GM12892 (cell line): ENCODE data around the gene C10orf143.

ENCODE experiments used
- DNase-seq: peaks from one replicate; pipeline ENCODE4 v3.0.0; 2011; ENCODE audit not compliant: insufficient read length
- FAIRE-seq: peaks from 2 replicates; lab custom pipeline; 2011; peaks lifted over from hg19 to GRCh38; lab: Jason Lieb, UNC
- POLR2A ChIP-seq: IDR thresholded peaks from 2 replicates; pipeline ENCODE4 v1.6.1; 2011; ENCODE audit warnings: low read depth, low read length, control low read depth
- POLR2AphosphoS5 ChIP-seq: IDR thresholded peaks from 2 replicates; pipeline ENCODE4 v1.6.1; 2011; ENCODE audit warnings: low read depth, low read length, control low read depth
- TAF1 ChIP-seq: IDR thresholded peaks from 2 replicates; pipeline ENCODE4 v1.6.1; 2011; ENCODE audit warnings: low read depth, mild to moderate bottlenecking, control low read depth, low read length, borderline replicate concordance

Gene C10orf143

DNA sequence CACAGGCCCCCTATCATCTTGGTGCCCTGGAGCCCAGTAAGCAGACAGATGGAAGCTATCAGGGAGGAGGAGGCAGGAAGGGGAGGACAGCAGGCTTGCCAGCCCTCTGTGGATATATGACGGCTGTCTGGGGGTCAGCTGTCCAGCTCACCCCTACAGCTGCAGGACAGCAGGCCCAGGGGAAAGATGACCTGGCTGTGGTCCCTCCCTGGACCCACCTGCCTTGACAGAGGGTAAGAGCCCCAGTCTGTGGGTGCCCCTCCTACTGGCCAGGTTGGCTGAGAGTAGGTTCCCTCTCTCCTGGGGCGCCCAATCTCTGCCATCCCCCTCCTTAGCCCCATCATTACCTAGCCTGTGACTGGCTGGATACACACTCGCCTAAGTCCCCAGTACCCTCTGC, 62.5 kb downstream of the C10orf143 start:
- no peak for TF ChIP-seq POLR2A
- no peak for TF ChIP-seq POLR2AphosphoS5
- no peak for TF ChIP-seq TAF1
- DNase-seq: no peak
- FAIRE-seq: no peak

- TF ChIP-seq POLR2AphosphoS5: no peak
- TF ChIP-seq POLR2A: no peak
- no peak for TF ChIP-seq TAF1
- FAIRE-seq (no peak), DNase-seq (no peak)
Measured at GRCh38 chr10:130047336-130047735, 63.3 kb downstream of the C10orf143 start.

GRCh38 chr10:130046591-130046990, 64.0 kb downstream of the C10orf143 start:
- FAIRE-seq: no peak
- DNase-seq: no peak
- TF ChIP-seq TAF1: no peak

DNA sequence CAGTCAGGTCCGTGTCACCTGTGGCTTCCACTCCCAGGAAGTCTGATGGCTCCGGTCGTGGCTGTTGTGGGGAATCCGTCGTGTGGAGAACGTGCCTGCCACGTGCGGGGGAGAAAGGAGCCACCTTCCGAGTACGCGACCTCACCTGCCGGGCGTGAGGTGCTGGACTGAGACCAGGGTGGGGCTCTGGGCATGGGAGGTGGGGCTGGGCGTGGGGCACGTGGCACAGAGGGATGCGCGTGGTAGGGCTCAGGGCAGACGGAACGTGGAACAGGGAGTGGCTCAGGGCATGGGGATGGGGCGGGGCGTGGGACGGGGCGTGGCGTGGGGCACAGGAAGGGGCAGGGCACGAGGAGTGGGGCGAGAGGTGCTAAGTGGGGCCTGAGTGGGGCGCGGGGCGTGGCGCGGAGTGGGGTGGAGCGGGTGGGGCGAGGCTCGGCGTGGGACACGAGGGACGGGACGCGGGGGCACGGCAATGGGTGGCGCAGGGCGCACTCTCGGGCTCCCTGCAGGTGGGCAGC, 64.8 kb downstream of the C10orf143 start:
- TF ChIP-seq POLR2AphosphoS5: no peak
- TF ChIP-seq POLR2A: no peak
- TF ChIP-seq TAF1: no peak

GRCh38 chr10:130045091-130045652, 65.5 kb downstream of the C10orf143 start:
- DNase-seq (no peak), FAIRE-seq (no peak)
- TF ChIP-seq POLR2A (no peak), TAF1 (no peak), POLR2AphosphoS5 (no peak)

More for the DNA sequence above, 64.8 kb downstream of the C10orf143 start:
- FAIRE-seq: no peak
- DNase-seq: no peak

DNA sequence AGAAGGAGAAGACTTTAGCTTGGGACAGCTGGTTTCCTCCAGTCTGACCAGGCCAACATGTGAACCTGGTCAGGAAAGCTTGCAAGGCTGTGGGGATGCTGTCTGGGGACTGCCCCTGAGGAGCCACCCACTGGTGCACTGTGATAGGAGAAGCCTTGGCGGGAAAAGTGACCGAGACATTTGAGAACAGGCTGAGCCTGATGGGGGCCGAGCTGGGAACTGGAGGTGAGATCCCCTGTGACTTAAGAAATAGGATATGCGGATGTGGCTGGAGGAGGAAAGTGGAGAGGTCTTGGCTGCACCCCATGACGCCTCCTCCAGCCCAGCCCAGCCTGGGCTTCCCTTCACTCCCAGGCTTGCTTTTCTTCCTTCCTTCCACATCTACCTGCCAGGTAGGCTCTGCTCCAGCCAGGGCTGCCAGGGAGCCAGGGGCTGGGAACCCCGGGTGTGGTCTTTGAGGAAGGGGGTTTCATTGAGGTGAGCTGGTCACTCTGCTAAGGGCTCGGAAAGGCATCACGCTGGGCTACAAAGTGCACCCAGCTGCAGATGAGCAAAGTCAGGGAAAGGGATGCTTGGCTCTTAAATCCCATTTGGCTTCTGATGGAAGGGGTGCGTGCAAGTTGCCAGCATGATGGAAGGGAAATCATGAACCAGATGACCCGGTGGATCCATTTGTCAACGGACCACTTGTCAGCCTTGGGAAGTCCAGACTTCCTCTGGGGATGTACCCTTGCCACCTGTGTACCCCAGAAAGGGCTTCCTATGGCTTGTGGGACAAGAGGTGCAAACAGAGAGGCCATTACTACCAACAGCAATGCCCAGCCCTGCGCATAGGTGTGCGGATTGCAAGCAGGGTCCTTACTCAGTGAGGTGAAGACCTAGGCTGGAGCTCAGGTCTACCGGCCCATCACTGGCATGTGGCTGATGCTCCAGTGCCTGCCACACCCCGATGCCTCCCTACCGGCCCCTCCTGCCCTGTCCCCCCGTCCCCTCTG, 66.3 kb downstream of the C10orf143 start:
- no peak for DNase-seq
- no peak for FAIRE-seq
- TF ChIP-seq POLR2A (no peak), TAF1 (no peak), POLR2AphosphoS5 (no peak)

DNA sequence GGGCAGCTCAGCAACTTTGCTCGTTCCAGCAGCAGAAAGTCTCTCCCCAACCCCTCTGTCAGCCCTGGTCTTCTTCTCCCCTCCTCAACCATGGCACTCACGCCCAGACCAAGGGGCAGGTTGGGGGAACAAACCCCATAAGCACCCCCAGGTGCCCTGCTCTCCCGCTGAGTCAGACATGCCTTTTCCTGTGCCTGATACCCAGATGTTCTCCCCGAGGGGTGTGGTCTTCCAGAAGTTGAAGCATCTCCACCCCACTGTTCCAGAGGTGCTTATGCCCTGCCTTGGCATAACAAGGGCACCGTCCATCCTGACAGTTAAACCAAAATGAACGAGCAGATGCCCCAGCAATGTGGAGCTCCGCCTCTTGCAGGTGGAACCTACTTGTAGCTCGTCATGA, 67.1 kb downstream of the C10orf143 start:
- TF ChIP-seq POLR2A: no peak
- TF ChIP-seq POLR2AphosphoS5: no peak
- TF ChIP-seq TAF1: no peak
- FAIRE-seq: no peak
- no peak for DNase-seq

DNA sequence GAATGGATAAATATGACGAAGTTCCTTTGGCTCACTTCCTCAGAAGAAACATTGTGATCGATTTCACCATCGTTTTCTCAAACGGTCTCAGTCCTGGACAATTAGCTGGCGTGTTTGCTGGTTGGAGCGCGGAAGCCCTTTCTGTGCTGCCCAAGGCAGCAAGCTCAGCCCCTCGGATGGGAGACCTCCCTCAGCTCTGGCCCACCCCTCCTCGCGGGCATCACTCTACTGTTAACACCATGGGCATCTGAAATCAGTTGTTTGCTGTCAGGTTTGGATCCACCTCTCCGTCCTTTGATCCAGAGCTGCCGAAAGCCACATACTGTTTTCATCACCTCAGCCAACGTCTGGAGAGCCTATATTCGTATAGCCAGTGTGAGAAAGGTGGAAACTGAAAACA, 68.2 kb downstream of the C10orf143 start:
- FAIRE-seq (no peak), DNase-seq (no peak)
- no peak for TF ChIP-seq POLR2A

GRCh38 chr10:130041451-130042371, 68.9 kb downstream of the C10orf143 start:
- TF ChIP-seq POLR2A: no peak
- no peak for TF ChIP-seq POLR2AphosphoS5
- TF ChIP-seq TAF1: no peak
- DNase-seq: no peak
- no peak for FAIRE-seq

DNA sequence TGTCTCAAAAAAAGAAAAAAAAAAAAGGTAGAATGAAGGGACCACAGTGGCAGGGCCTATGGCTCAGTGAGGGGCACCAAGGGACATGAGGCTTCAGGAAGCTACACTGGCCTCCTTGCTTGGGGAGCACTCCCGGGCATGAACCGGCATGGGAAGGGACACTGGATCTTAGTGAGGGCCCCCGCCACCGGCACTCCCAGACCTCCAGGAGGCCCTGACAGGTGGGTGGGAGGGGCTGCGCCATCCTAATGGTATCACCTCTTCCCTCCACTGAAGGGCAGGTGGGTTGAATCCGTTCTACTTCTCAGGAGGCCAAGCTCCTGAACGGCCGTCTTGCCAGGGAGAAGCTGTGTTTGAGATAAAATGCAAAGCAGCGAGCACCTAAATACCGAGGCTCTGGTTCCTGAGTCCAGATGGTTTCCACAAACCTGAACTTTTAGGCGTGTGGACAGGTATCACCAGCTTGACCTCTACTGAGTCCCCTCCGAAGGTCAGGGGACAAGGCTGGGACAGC, 69.8 kb downstream of the C10orf143 start:
- DNase-seq (no peak), FAIRE-seq (no peak)
- TF ChIP-seq POLR2AphosphoS5: no peak
- TF ChIP-seq TAF1: no peak
- TF ChIP-seq POLR2A: no peak

DNA sequence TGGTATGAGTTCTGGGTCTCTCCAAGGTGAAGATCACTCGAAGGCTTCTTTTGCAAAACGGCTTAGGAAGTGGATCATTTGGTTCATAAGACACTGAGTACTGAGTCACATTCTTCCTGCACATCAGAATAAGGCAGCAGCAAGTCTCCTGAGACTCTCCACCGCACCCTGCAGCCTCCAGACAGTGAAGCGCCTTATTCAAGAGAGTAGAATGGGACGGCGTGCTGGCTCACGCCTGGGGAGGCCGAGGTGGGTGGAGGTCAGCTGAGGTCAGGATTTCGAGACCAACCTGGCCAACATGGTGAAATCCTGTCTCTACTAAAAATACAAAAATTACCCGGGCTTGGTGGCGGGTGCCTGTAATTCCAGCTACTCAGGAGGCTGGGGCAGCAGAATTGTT, 70.3 kb downstream of the C10orf143 start:
- FAIRE-seq: no peak
- DNase-seq: no peak
- TF ChIP-seq POLR2AphosphoS5 (no peak), TAF1 (no peak), POLR2A (no peak)
